ENCODE measurements around the gene ARPIN. TPM values are rescaled to one million over a fixed set of nuclear protein-coding genes. Genes with fewer than 3 reads are reported as not detected.

ARPIN gene
- total and polyA plus RNA-seq, 10 of the 15 experiments (the other 5 are each of a cell fraction or from before 2014, with no cell fraction given): 0.02 to 0.04 TPM; not detected in 8

GRCh38 chr15:89954541-89954940 lies 41.8 kb upstream of the ARPIN start:
- RAD21 ChIA-PET (ENCODE audit: unreplicated experiment): no interaction called here
- POLR2A ChIA-PET: no interaction called here
- Histone ChIP-seq H3K4me1 (ENCODE audit: control insufficient read depth, insufficient read depth, low read length) (no peaks in the 10 kb centered on the region), H3K27ac (ENCODE audit: control insufficient read depth, insufficient read depth) (no peak overlapping the region), H2AFZ (ENCODE audit: control insufficient read depth, low read depth, low read length) (no peak overlapping the region), H3K27me3 (replicated peaks in 1 of 2; ENCODE audit: control insufficient read depth in 2 of 2, insufficient read depth in 2 of 2, low read length in 1 of 2) (no peaks in the 10 kb centered on the region; a peak in 1 of 4 replicates), H3K9me3 (replicated peaks; ENCODE audit: control insufficient read depth, insufficient read depth, low read length) (no peaks in the 10 kb centered on the region; the same call in 2 of the 3 replicates), H3K4me2 (ENCODE audit: control insufficient read depth, insufficient read depth) (no peak overlapping the region), H3K36me3 (ENCODE audit: control insufficient read depth in 2 of 2, insufficient read depth in 2 of 2, low read length in 1 of 2) (no peaks in the 10 kb centered on the region), H4K20me1 (ENCODE audit: control insufficient read depth, insufficient read depth) (no peaks in the 10 kb centered on the region), H3K79me2 (ENCODE audit: control insufficient read depth, insufficient read depth, low read length) (no peaks in the 10 kb centered on the region), H3K4me3 (no peak overlapping the region), H3K9ac (ENCODE audit: control insufficient read depth, insufficient read depth, low read length) (no peak overlapping the region)
- SMC1A ChIA-PET (ENCODE audit: uncharacterized antibody, unreplicated experiment): no interaction called here
- FAIRE-seq (no peak), DNase-seq (ENCODE audit: low read depth, low spot score) (no peak), ATAC-seq (no peak)
- WGBS (ENCODE audit: insufficient coverage, insufficient replicate concordance, low lambda C conversion rate, missing lambda C conversion rate): 0% methylated on average over 3 of the region's 3 CpGs
- in situ Hi-C loops (cut with MboI) (no loop called here), intact Hi-C loops (cut with micrococcal nuclease; ENCODE audit: unreplicated experiment) (no loop called here)
- CTCF ChIA-PET: no interaction called here
- no TSS peak for BruUV-seq (replicated peaks)
- TF ChIP-seq RAD51 (IDR thresholded peaks at IDR 0.05) (no peak), RFX5 (IDR thresholded peaks at IDR 0.05; ENCODE audit: low read depth, low read length) (no peak), FOXK2 (IDR thresholded peaks at IDR 0.05) (no peak), TARDBP (IDR thresholded peaks at IDR 0.05; ENCODE audit: borderline replicate concordance) (no peak), ZNF217 (IDR thresholded peaks at IDR 0.05) (no peak), MEF2A (IDR thresholded peaks at IDR 0.05; ENCODE audit: insufficient read depth, low read depth, low read length) (no peak), TCF3 (IDR thresholded peaks at IDR 0.05; ENCODE audit: borderline replicate concordance, insufficient read depth, low read depth, low read length) (no peak), NFIC (IDR thresholded peaks at IDR 0.05; ENCODE audit: low read depth, low read length) (no peak), CHD4 (IDR thresholded peaks at IDR 0.05) (no peak), NFYA (IDR thresholded peaks at IDR 0.05; ENCODE audit: borderline replicate concordance, low read depth, low read length) (no peak), EGR1 (IDR thresholded peaks at IDR 0.05; ENCODE audit: borderline replicate concordance in 1 of 2, low read depth in 2 of 2, low read length in 2 of 2) (no peak), HDAC2 (IDR thresholded peaks at IDR 0.05) (no peak), USF1 (IDR thresholded peaks at IDR 0.05; ENCODE audit: borderline replicate concordance, extremely low read length, insufficient read depth, low read depth, low read length) (no peak)
- TF ChIP-seq, protein P1, sequence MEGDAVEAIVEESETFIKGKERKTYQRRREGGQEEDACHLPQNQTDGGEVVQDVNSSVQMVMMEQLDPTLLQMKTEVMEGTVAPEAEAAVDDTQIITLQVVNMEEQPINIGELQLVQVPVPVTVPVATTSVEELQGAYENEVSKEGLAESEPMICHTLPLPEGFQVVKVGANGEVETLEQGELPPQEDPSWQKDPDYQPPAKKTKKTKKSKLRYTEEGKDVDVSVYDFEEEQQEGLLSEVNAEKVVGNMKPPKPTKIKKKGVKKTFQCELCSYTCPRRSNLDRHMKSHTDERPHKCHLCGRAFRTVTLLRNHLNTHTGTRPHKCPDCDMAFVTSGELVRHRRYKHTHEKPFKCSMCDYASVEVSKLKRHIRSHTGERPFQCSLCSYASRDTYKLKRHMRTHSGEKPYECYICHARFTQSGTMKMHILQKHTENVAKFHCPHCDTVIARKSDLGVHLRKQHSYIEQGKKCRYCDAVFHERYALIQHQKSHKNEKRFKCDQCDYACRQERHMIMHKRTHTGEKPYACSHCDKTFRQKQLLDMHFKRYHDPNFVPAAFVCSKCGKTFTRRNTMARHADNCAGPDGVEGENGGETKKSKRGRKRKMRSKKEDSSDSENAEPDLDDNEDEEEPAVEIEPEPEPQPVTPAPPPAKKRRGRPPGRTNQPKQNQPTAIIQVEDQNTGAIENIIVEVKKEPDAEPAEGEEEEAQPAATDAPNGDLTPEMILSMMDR (IDR thresholded peaks at IDR 0.05 in 2 of 3, conservative IDR thresholded peaks at IDR 0.05 in 1 of 3; ENCODE audit: control insufficient read depth in 2 of 3, extremely low read depth in 1 of 3, insufficient read depth in 1 of 3, low read depth in 3 of 3, low read length in 3 of 3): no peak
- TF ChIP-seq, protein P2, sequence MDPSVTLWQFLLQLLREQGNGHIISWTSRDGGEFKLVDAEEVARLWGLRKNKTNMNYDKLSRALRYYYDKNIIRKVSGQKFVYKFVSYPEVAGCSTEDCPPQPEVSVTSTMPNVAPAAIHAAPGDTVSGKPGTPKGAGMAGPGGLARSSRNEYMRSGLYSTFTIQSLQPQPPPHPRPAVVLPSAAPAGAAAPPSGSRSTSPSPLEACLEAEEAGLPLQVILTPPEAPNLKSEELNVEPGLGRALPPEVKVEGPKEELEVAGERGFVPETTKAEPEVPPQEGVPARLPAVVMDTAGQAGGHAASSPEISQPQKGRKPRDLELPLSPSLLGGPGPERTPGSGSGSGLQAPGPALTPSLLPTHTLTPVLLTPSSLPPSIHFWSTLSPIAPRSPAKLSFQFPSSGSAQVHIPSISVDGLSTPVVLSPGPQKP (IDR thresholded peaks at IDR 0.05; ENCODE audit: low read depth, low read length): no peak
- TF ChIP-seq, protein P3, sequence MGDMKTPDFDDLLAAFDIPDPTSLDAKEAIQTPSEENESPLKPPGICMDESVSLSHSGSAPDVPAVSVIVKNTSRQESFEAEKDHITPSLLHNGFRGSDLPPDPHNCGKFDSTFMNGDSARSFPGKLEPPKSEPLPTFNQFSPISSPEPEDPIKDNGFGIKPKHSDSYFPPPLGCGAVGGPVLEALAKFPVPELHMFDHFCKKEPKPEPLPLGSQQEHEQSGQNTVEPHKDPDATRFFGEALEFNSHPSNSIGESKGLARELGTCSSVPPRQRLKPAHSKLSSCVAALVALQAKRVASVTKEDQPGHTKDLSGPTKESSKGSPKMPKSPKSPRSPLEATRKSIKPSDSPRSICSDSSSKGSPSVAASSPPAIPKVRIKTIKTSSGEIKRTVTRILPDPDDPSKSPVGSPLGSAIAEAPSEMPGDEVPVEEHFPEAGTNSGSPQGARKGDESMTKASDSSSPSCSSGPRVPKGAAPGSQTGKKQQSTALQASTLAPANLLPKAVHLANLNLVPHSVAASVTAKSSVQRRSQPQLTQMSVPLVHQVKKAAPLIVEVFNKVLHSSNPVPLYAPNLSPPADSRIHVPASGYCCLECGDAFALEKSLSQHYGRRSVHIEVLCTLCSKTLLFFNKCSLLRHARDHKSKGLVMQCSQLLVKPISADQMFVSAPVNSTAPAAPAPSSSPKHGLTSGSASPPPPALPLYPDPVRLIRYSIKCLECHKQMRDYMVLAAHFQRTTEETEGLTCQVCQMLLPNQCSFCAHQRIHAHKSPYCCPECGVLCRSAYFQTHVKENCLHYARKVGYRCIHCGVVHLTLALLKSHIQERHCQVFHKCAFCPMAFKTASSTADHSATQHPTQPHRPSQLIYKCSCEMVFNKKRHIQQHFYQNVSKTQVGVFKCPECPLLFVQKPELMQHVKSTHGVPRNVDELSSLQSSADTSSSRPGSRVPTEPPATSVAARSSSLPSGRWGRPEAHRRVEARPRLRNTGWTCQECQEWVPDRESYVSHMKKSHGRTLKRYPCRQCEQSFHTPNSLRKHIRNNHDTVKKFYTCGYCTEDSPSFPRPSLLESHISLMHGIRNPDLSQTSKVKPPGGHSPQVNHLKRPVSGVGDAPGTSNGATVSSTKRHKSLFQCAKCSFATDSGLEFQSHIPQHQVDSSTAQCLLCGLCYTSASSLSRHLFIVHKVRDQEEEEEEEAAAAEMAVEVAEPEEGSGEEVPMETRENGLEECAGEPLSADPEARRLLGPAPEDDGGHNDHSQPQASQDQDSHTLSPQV (IDR thresholded peaks at IDR 0.05): no peak
